GM12801 (cell line): ENCODE data around the gene USH2A.

ENCODE experiments used
- TF ChIP-seq, protein P1 (sequence below): IDR thresholded peaks from one replicate; pipeline ENCODE4 v1.5.1; 2011; ENCODE audit warnings: control low read depth; ENCODE audit not compliant: insufficient read length; ENCODE audit errors: extremely low read depth

USH2A gene

DNA sequence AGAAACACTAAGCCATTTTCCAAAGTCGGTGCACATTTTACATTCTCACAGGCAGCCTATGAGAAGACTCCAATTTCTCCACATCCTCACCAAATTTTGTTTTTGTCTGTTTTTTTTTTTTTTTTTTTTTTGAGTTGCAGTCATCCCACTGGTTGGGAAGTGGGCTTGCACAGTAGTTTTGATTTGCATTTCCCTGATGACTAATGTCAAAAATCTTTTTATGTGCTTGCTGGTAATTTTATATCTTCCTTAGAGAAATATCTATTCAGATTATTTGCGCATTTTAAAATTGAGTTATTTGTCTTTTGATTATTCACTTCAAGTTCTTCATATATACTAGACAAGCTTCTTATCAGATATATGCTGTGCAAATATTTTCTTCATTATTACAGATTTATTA lies 141.5 kb downstream of the USH2A start:
- TF ChIP-seq, protein P1, sequence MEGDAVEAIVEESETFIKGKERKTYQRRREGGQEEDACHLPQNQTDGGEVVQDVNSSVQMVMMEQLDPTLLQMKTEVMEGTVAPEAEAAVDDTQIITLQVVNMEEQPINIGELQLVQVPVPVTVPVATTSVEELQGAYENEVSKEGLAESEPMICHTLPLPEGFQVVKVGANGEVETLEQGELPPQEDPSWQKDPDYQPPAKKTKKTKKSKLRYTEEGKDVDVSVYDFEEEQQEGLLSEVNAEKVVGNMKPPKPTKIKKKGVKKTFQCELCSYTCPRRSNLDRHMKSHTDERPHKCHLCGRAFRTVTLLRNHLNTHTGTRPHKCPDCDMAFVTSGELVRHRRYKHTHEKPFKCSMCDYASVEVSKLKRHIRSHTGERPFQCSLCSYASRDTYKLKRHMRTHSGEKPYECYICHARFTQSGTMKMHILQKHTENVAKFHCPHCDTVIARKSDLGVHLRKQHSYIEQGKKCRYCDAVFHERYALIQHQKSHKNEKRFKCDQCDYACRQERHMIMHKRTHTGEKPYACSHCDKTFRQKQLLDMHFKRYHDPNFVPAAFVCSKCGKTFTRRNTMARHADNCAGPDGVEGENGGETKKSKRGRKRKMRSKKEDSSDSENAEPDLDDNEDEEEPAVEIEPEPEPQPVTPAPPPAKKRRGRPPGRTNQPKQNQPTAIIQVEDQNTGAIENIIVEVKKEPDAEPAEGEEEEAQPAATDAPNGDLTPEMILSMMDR, result no peak

DNA sequence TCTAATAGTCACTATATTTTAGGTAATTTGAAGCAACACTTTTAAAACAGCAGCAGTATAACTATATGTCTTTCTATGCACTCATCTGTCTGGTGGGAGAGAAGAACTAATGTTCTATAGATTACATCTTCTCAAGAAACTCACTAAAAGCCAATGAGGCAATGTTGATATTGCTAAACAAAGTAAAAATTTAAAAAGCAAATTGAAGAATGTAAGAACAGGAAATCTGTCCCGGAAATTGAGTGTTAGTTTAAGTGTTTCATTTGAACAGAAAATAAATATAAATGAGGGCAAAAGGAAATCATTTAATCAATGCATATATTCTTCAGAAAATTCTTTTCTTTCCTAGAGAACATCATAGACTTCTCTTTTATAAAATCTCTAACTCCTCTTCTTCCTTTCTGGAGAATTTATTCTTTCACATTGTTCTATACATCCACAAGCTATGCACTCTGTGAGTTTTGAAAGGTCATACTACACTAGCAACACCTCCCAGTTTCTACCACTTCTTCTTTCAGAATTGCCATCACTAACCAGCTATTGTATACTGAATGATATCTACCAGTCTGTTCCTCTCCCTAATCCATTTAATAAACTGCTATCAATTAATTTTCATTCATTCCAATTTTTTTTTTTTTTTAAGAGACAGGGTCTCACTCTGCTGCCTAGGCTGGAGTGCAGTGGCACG lies 153.0 kb downstream of the USH2A start:
- TF ChIP-seq, protein P1, result no peak

GRCh38 chr1:216261631-216262030 lies 161.6 kb downstream of the USH2A start:
- TF ChIP-seq, protein P1, result no peak

- TF ChIP-seq, protein P1, result no peak
Measured at GRCh38 chr1:216258856-216259255, 164.4 kb downstream of the USH2A start.

GRCh38 chr1:216258386-216258785 lies 164.9 kb downstream of the USH2A start:
- TF ChIP-seq, protein P1, result no peak

- TF ChIP-seq, protein P1, result no peak
Measured at GRCh38 chr1:216250861-216251260, 172.4 kb downstream of the USH2A start.

GRCh38 chr1:216248628-216249027 lies 174.6 kb downstream of the USH2A start:
- TF ChIP-seq, protein P1, result no peak

DNA sequence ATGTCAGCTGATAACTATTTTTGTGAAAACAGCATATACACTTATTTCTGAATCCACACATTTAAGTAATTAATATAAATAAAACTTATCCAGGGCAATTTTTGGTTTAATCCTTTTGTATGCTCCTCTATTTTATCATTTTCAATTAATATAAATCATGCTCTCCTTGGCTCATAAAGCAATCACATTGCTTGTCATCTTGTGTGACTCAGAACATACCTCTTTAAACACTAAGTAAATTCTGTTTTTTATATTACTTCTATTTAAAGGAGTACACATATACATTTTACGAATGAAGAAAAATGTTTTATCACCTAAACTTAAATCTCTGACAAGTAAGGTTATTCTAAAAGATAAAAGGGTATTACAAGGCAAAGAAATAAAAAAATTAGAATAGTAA lies 175.3 kb downstream of the USH2A start:
- TF ChIP-seq, protein P1, result no peak
